Measurements from ENCODE around the gene RPS18.

Gene RPS18

GRCh38 chr6:33320315-33321181 lies 48.7 kb downstream of the RPS18 start:
- H3K4me3 ChIP-seq (ENCODE audit: control insufficient read depth, low read depth, low read length), result peak overlapping the region; percentile 85
- no peak for TF ChIP-seq CTCF (conservative IDR thresholded peaks at IDR 0.05; ENCODE audit: control insufficient read depth, insufficient read depth, low read depth, low read length)
- DNase-seq (ENCODE audit: low read depth), result peak; percentile 96

- DNase-seq (ENCODE audit: low read depth), result peak; percentile 44
- H3K4me3 ChIP-seq (ENCODE audit: control insufficient read depth, low read depth, low read length), result peak overlapping the region; percentile 85
- TF ChIP-seq CTCF (conservative IDR thresholded peaks at IDR 0.05; ENCODE audit: control insufficient read depth, insufficient read depth, low read depth, low read length), result no peak
These were observed 49.4 kb downstream of the RPS18 start for GRCh38 chr6:33321227-33321626.

- TF ChIP-seq CTCF (conservative IDR thresholded peaks at IDR 0.05; ENCODE audit: control insufficient read depth, insufficient read depth, low read depth, low read length), result no peak
- H3K4me3 ChIP-seq (ENCODE audit: control insufficient read depth, low read depth, low read length), result peak overlapping the region; percentile 85
- no peak for DNase-seq (ENCODE audit: low read depth)
These were observed 51.7 kb downstream of the RPS18 start for GRCh38 chr6:33323623-33323948.

GRCh38 chr6:33324125-33324524 lies 52.2 kb downstream of the RPS18 start:
- DNase-seq (ENCODE audit: low read depth), result no peak
- no peak overlapping the region for H3K4me3 ChIP-seq (ENCODE audit: control insufficient read depth, low read depth, low read length)
- TF ChIP-seq CTCF (conservative IDR thresholded peaks at IDR 0.05; ENCODE audit: control insufficient read depth, insufficient read depth, low read depth, low read length), result no peak
